GM18499 (cell line): Measurements from ENCODE around the gene DBN1.
"Not testable (repeated sequence)": the region's sequence is repeated elsewhere in the genome, so short reads cannot be mapped to it uniquely, and the experiment has no call there.

Experiments
- ATAC-seq: cut with Tn5 transposase; IDR thresholded peaks from one replicate; pipeline ENCODE4 v1.9.1; 2021; ENCODE audit warnings: moderate number of reproducible peaks; ENCODE audit not compliant: insufficient read depth, unreplicated experiment

The DBN1 gene

DNA sequence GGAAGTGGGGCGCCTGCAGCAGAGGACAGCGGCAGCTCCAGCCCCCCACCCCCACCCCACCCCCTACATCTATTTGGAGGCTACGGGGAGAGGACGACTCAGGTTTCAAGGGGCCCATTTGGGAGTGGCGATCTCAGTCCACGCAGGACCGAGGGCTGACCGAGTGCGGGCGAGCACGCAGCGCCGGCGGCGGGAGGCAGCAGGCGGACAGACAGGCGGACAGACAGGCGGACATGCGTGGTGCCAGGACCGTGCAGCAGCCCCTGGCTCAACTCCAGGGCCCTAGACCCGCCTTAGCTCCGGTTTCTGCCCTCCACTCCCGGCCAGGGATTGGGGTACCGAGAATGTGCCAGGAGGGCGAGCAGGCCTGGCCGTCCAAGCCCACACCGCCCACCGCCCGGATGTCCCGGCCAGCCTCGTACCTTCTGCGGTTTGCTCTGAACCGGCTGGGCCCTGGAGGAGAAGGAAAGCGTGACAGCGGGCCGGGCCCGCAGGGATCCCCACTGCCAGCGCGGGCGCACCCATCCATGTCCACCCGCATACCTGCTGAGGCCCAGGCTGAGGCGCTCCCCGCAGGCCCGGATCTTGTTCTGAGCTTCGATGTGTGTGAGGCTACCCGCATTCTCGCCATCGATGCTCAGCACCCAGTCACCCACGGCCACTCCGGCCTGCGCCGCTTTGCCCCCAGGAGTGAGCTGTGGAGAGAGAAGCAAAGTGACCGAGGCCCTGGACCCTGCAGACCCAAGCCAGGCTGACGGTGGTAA, 18.7 kb upstream of the DBN1 start:
- ATAC-seq, result no peak

DNA sequence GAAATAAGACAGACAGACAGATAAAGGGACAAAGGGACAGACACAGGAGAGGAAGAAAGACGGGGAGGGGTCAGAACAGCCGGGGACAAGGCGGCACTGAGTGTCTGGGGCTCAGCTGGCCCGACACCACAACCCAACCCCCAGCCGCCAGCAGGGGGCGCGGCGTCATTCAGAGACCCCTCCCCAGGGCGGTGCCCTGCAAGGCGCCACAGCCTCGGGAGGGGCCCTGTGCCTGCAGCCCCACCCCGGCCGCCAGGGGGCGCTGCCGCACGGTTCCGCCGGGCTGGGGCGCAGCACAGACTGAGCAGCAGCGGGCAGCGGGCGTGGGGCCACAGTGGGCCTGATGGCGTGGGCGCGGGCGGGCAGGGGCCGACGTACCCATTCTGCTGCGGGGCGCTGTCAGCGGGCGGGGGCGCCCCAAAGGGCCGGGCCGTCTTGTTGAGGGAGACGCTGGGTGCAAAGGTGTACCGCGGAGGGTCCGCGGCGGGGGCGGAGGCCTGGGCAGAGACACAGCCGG, 18.1 kb upstream of the DBN1 start:
- no peak for ATAC-seq

DNA sequence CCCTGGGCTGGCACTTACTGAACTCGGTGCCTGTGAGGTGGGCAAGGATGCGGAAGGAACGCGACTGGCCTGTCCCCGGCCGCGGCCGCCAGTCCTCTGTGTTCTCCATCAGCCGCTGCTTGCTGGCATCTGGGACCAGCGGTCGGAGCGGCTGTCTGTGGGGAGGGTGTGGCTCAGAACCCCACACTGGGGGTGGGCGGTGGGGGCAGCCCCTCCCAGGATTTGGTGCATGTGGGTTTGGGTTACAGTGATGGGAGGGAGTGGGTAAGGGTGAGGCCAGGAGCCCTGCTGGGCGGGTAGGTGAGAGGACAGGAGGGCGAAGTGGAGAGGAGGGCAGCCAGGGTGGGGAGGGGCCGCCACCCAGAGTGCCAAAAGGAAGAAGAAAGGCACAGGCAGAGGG, 17.6 kb upstream of the DBN1 start:
- ATAC-seq, result no peak

- no peak for ATAC-seq
Measured at GRCh38 chr5:177490311-177490991, 17.0 kb upstream of the DBN1 start.

DNA sequence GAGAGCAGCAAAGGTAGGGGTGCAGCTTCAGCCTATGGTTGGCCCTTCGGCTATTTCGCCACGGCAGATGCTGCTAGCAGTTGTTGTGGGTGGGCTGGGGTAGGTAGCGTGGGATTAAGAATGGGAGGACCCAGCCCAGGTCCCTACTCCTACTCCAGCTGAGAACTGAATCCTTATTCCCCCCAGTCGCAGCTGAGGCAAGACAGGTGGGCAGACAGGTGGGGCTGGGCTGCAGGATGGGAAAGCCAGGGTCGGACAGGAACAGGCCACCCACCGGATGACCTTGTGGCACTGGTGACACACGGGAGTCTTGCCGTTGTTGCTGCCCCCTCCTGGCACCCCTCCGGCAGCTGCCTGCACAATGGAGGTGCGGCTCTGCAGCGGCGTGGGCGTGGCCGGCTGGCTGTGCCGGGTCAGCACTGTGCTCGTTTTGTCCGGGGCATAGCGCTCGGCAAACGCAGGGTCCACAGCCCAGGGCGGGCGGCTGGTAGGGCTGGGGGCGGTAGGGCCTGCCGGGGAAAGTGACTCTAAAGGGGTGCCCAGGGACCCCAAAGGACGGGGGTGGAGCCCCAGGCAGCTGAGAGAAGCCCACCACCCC, 15.8 kb upstream of the DBN1 start:
- no peak for ATAC-seq

DNA sequence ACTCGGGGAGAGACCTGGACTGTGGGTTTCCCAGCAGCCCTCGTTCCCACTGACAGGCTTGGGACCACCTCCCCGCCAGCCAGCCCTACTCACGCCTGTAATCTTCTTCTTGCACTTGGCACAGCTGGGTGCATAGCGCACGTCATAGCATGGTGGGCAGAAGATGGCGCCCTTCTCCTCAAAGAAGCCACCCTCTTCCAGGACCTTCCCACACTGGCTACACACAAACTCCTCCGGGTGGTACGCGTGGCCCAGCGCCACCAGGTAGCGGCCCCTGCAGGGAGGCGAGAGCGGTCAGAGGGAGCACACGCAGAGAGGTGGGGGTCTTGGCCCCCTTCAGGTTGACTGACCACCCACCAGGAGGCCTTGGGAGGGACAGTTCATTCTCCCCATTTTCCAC, 14.5 kb upstream of the DBN1 start:
- ATAC-seq, result no peak

GRCh38 chr5:177487144-177487543, 13.7 kb upstream of the DBN1 start:
- ATAC-seq, result no peak

DNA sequence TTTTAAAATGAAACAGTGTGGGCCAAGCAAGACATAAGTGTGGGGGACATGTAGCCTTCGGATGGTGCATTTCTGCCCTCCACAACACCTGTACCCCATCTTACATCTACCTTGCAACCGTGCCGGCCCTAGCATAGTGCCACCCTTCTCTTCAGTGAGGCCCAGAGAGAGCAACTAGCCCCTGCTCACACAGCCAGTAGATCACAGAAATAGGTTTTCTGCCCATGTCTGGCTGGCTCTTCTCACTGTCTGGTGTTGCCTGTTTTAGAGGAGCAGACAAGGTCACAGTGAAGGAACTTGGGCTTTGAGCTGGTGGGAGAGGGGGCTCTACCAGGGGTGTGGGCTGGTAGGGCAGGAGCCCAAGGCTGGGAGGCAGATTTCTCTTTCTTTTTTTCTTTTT, 12.8 kb upstream of the DBN1 start:
- ATAC-seq, result no peak

DNA sequence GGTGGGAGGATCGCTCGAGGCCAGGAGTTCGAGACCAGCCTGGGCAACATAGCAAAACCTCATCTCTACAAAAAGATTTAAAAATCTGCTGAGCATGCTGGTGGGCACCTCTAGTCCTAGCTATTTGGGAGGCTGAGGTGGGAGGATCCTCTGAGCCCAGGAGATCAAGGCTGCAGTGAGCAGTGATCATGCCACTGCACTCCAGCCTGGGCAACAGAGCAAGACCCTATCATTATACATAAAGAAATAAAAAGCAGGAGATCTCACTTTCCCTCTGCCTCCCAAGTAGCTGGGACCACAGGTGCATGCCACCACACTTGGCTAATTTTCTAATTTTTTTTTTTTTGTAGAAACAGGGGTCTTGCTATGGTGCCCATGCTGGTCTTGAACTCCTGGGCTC, 12.3 kb upstream of the DBN1 start:
- ATAC-seq, result not testable (repeated sequence)

- no peak for ATAC-seq
Measured at GRCh38 chr5:177484902-177485549, 11.6 kb upstream of the DBN1 start.

DNA sequence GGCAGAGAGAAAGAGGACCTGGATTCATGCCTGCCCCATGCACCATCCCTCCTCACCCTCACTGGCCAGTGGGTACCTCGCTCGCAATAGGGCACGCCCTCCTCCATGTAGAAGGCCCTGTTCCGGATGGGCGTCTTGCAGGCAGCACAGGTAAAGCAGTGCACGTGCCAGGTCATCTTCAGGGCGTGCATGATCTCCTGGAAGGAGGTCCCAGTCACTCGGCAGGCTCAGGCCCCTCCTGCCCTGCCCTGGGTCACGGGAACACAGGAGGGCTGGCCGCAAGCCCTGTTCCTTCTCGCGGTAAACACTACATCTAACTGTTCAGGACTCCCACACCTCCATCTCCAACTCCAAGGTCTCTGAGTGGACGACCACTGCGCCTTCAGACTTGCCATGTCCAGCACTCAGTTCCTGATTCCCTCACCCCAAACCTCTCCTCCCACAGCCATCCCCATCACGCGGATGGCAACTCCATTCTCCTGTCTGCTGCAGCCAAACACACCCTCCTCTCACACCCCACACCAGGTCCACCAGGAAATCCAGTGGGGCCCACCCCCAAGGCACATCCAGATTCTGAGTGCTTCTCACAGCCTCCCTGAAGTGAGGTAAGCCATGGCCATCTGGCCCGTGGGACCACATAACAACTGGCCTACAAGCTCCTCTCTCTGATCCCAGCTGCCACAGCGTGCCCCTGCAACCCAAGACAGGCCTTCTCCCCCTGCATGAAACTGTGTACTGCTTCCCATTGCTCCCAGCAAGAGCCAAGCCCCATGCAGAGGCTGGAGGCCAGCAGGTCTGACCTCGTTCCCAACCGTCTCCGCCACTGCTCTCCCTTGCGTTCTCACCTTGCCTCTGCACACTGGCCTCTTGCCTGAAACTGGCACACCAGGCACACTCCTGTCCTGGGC, 10.8 kb upstream of the DBN1 start:
- ATAC-seq, result no peak

GRCh38 chr5:177483042-177483441, 9.6 kb upstream of the DBN1 start:
- ATAC-seq, result no peak

DNA sequence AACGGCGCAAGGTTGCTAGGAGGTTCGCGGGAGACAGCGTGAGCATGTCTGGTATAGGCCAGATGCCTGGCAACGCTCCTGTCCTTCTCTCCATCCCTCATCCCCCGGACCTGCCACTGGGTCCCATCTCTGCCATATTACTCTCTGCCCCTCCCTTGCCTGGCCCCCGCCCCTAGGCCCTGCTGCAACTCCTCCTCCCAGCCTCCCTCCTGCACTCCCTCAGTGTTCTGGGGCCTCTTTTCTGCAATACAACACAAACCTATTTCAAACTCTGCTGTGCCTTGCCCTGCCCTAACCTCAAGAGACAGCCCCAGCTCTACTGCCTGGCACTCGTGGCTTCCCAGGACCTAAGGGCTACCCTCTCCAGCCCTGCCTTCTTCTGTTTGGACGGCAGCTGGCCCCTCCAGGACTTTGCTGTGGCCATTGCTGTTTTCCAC, 8.9 kb upstream of the DBN1 start:
- no peak for ATAC-seq

DNA sequence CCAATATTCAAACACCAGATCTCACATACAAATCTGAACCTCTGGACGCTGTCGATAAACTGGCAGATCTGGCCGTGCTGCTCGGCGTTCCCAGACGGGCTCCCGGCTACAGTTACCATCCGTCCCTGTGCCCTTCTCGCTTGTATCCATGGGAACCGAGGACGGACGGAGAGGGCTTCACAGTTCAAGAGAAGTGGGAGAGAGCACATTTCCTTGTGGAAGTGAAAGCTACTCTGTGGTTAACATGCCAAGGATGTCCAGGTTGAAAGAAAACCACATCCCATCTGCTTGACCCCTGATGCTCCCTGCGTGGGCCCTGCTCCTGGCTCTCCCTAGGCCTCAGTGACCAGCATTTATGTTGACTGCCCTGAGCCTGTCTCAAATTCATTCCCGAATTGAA, 6.3 kb upstream of the DBN1 start:
- ATAC-seq, result no peak

GRCh38 chr5:177478711-177479646, 5.5 kb upstream of the DBN1 start:
- ATAC-seq, result no peak

GRCh38 chr5:177477701-177478477, 4.5 kb upstream of the DBN1 start:
- no peak for ATAC-seq

- ATAC-seq, result no peak
Measured at GRCh38 chr5:177476531-177477233, 3.2 kb upstream of the DBN1 start.
